Activated T-helper 1 cell treated with Interleukin-2 at 50 U/mL for 16 hours (primary cell): ENCODE measurements around the gene DGKZ.

ENCODE experiments used
- DNase-seq: peaks from one replicate; pipeline ENCODE4 v3.0.0-alpha.2; 2020; ENCODE audit warnings: low read depth

The DGKZ gene

DNA sequence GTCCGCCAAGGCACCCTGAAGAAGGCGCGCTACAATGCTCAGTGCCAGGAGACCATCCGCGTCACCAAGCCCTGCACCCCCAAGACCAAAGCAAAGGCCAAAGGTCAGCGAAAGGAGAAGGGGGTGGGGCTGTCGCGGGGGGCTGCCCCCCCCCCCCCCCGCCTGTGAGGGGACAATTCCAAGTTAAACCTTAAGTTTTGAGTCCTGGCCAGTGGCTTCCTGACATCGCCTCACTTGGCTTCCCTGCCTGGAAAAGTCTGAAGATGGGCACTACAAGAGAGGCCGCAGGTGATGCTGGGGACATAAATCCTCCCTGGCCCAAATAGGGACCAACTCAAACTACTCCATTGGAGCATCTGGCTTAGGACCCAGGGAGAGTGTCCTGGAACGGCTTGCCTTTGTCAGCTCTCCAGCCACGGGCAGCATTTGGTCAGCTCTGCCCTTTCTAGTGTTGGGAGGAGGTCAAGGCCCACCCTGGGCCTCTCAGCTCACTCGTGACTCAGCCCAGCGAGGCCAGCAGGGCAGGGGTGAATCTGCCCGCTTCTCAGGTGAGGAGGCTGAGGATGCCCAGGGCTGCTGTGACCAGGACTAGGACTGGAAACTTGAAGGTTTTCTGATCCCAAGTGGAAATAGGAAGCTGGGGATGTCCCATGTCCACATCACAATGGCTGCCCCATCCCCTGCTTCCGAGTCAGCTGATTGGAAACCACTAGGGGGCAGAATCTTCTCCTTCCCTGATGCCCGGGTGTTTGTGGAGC lies 35.6 kb downstream of the DGKZ start:
- DNase-seq: no peak

GRCh38 chr11:46383404-46383758 lies 36.1 kb downstream of the DGKZ start:
- DNase-seq: no peak

DNA sequence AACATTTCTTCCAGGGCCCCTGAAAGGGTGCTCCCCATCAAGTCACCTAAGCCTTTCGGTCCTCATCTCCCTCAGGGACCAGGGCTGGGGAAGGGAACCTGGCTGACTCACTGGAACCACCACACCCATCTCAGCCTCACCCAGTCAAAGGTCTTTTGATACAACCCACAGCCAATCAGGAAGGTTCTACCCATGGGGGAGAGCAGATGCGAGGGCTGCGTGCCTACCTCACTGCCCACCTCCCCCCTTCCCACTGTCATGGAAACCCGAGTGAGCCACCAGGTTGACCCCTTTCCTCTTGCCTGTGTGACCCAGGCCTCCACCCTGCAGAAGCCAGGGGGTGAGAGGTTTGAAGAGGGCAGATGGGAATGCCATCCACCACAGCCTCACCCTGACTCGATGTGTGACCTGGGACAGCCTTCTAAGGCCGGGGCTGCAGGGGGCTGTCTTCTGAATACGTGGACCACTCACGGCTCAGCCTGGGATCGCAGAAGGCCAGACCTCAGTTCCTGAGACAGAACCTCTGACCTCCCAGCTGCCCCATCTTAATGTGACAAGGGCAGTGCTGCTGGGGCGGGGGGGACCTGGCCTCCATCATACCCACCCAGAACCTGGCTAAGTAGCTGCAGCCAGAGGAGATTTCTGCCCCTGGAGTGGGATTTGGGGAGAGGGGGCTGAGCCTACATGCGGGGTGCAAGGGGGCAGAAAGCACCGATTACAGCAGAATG lies 36.9 kb downstream of the DGKZ start:
- no peak for DNase-seq

DNA sequence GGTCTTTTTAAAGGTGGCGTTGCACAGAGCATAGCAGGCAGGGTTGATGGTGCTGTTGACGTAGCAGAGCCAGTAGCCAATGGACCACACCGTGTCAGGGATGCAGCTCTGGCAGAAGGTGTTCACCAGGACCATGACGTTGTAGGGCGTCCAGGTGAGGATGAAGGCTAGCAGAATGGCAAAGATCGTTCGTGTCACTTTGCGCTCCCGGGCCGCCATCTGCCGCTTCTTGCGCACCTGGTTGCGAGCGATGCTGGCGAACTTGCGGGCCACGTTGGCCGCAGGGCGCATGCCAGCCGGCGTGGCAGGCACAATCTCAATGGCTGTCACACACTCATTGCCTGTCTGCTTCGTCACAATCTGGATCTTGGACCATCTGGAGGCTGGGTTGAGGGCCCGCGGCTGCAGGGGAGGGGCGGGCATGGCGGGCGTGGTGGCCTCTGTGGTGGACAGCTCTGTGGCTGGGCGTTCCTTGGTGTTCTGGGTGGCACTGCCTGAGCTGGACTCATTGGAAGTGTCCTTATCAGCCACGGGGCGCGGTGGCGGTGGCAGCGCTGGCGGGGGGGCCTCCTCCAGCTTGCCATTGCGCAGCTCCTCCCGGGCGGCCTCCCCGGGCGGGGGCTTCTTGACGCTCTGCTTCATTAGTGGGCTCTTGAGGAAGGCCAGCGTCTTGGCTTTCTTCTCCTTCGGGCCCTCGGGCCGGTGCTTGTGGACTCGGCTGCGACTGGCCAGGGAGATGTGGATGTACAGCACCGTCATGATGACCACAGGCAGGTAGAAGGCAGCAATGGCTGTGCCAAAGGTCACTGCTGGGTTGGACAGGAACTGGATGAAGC lies 38.1 kb downstream of the DGKZ start:
- no peak for DNase-seq

- DNase-seq: no peak
Measured at GRCh38 chr11:46386005-46386578, 38.8 kb downstream of the DGKZ start.

- DNase-seq: no peak
Measured at GRCh38 chr11:46386674-46387073, 39.4 kb downstream of the DGKZ start.

GRCh38 chr11:46387456-46387855 lies 40.2 kb downstream of the DGKZ start:
- DNase-seq: no peak

GRCh38 chr11:46387919-46388618 lies 40.8 kb downstream of the DGKZ start:
- DNase-seq: no peak

GRCh38 chr11:46388619-46389449 lies 41.6 kb downstream of the DGKZ start:
- DNase-seq: no peak

DNA sequence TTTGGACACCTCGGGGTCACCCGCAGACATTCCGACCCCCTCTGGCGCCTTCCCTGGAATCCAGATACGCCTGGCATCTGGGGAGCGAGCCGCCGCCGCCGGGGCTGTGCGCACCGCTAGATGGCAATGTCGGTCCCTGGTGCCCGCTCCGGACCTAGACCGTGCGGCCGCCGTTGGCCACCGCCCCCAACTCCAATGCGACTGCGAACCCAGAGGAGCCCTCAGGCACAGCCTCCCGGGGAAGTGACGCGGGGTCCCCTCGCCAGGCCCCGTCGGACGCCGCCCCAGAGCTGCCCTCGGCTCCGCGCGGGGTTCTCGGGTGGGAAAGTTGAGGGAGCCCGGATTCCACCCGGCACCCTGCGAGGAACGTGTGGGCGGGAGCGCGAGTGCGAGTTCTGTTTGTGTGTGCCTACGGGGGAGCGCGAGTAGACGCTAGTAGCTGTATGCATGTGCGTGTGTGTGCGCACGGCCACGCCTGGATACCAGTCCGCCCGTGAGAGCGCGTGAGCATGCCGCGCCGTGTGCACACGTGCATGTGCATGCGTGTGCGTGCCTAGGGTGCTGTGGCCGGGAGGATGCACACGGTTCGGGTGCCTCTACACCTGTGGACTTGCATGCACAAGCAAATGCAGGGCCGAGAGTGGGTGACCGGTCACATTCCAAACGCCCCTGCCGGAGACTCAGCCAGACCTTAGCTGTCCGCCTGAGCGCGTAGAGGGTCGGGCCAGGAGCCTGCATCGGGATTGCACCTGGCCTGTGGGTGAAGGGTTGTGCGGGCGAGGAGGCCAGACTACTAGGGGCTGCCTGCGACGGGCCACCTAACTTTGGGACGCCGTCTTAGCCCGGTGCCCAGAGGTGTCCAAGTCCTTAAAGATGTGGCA lies 42.4 kb downstream of the DGKZ start:
- no peak for DNase-seq

DNA sequence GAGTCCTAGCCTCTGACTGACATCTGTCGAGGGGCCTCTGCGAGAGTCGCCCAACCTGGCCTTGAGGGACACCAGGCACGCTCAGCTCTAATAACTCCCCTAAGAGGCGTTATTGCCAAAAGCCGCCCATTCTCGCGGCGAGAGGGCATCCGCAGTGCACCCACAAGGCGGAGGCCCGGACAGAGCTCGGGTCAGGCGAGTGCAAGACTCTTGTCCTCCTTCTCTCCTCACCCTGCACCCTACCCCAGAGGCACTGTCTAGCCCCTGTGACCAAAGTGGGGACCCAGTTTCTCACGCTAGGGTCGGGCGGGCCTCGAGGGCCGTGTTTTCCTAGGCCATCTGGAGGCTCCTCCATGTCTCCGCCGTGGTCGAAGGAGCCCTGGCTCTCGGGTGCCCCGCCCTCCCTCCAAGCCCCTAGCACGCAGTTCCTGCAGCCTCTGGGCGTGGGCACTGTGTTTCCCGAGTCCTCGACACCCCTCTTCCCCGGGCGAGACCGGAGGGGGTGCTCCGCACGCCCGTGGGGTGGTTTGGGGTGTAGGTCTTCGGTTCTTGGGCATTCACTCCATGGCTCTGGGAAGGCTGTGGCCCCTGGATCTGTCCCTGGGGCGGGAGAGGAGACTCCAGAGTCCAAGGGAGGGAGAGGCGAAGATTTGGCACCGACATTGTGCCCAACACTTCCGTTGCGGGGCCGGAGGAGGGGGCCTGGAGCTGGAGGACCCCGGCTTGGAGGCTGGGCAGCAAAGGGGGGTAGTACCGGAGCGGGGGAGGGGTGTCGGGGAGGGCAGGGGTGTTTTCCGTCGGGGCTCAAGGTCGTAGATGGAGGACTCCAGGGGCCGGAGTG lies 43.3 kb downstream of the DGKZ start:
- DNase-seq: no peak

DNA sequence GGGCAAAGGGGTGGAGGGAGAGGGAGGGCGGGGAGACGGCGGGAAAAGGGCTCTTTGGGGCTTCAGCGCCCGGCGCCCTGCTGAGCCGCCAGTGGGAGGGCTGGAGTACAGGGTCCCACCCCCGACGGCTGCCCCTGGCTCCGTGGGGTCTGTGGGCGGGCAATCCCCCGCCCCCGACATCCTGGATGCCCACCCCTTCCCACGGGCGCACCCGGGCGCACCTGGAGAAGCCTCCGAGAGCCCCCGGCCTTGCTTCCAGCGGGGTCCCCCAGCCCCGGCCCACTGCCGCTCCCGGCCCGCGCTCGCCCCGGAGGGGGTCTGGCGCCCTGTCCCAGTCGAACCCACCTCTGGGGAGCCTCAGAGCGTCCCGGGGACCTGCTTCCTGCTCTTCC lies 43.9 kb downstream of the DGKZ start:
- no peak for DNase-seq

- DNase-seq: no peak
Measured at GRCh38 chr11:46391578-46392420, 44.5 kb downstream of the DGKZ start, which contains the start of gene CHRM4. TSS of gene CHRM4 (minus strand) at chr11:46391776. CDS start at chr11:46386557, 5,219 bp downstream.

DNA sequence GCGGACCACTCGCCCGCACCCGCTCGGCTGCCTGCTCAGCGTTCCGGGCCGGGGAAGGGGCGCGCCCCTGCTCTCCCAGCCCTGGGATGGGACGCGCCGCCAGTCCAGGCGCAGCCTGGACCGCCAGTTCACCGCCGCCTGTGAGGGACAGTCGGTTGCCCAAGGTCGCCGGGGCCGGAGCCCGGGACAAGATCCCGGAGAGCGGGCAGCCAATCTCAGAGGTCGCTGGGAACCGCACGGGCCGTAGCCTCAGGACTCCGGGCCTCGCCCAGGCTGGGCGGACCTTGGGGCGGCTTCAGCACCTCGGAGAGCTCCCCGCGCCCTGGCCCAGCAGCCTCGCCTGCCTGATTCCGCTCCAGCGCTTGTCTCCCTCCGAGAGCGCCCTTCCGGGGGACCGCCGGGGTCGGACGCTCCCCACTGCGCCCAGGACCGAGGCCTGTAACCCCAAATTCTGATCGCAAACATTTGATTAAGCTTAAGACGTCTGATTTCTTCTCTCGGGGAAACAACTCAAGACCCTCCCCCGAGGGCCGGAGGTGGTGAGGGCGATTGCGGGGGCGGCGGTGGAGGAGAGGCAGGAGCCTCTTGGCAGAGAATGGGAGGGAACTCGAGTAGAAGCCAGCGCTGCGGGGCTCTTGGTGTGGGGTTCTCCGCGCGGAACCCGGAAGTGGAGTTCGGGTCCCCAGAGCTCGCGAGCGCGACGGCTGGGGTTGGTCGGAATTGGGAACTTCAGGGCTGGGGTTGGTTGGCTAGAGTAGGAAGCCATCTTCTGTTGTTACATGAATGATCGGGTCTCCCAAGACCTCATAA lies 45.4 kb downstream of the DGKZ start:
- DNase-seq: peak; percentile 62

DNA sequence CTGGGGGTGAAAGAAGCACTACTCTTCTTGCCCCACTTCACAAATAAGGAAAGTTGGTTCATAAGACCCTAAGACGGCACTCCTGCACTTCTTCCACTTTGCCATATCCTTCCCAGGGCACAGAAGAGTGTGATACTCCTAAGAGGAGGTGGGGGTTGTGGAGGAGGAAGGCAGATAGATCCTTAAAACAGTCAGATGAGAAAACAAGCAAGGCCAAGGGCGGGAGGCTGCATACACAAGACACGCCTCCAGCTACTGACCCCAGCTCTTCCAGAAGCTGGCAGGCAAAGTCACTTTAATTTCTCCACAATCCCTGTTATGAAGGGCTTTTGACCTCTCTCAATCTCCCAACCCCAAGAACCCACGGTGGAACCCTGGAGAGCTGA lies 46.0 kb downstream of the DGKZ start:
- no peak for DNase-seq

DNA sequence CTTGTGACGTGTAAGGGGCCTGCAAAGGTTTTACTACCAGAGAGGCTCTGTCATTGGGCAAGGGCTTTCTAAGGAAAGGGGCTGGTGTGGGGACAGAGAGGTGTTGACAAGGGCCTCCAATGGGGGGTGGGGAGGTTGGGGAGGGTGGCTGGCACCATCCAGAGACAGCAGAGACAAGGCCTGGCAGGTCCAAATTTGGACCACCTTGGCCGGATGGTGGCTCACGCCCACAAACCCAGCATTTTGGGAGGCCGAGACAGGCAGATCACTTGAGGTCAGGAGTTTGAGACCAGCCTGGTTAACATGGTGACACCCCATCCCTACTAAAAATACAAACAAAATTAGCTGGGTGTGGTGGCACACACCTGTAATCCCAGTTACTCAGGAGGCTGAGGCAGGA lies 46.5 kb downstream of the DGKZ start:
- no peak for DNase-seq

- DNase-seq: no peak
Measured at GRCh38 chr11:46397526-46397925, 50.3 kb downstream of the DGKZ start.
